ENCODE measurements around the gene CSGALNACT2.

GRCh38 chr10:43194859-43195258 lies 56.6 kb downstream of the CSGALNACT2 start:
- TF ChIP-seq, protein P1, sequence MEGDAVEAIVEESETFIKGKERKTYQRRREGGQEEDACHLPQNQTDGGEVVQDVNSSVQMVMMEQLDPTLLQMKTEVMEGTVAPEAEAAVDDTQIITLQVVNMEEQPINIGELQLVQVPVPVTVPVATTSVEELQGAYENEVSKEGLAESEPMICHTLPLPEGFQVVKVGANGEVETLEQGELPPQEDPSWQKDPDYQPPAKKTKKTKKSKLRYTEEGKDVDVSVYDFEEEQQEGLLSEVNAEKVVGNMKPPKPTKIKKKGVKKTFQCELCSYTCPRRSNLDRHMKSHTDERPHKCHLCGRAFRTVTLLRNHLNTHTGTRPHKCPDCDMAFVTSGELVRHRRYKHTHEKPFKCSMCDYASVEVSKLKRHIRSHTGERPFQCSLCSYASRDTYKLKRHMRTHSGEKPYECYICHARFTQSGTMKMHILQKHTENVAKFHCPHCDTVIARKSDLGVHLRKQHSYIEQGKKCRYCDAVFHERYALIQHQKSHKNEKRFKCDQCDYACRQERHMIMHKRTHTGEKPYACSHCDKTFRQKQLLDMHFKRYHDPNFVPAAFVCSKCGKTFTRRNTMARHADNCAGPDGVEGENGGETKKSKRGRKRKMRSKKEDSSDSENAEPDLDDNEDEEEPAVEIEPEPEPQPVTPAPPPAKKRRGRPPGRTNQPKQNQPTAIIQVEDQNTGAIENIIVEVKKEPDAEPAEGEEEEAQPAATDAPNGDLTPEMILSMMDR (conservative IDR thresholded peaks at IDR 0.05; ENCODE audit: low read depth, low read length), result no peak
- TF ChIP-seq EZH2 (IDR thresholded peaks at IDR 0.05; ENCODE audit: low read length, unreplicated experiment) (no peak), EZH2phosphoT487 (IDR thresholded peaks at IDR 0.05; ENCODE audit: borderline replicate concordance, low read length) (no peak)
